Hepatocyte (in vitro differentiated cells): Measurements from ENCODE around the gene CBR3. TPM values are rescaled to one million over a fixed set of nuclear protein-coding genes. Genes with fewer than 3 reads are reported as not detected.

Experiments used
- DNase-seq: peaks from one replicate; pipeline ENCODE4 v3.0.0-alpha.2; 2016; ENCODE audit warnings: low spot score
- H2AFZ ChIP-seq: fragments of 200-600 bp; sonication (generic); 2 replicates; pipeline ENCODE4 v1.6.0; 2016; ENCODE audit warnings: antibody characterized with exemption, mild to moderate bottlenecking
- H3K27ac ChIP-seq: fragments of 200-600 bp; sonication (generic); 2 replicates; pipeline ENCODE4 v1.5.1; 2016; ENCODE audit warnings: mild to moderate bottlenecking
- H3K27me3 ChIP-seq: fragments of 200-600 bp; sonication (generic); 2 replicates; pipeline ENCODE4 v1.6.1; 2016
- H3K36me3 ChIP-seq: fragments of 200-600 bp; sonication (generic); replicated peaks from 2 replicates; pipeline ENCODE4 v1.5.1; 2016; ENCODE audit warnings: low read depth; ENCODE audit not compliant: insufficient read depth
- H3K4me1 ChIP-seq: fragments of 200-600 bp; sonication (generic); 2 replicates; pipeline ENCODE4 v1.5.1; 2016; ENCODE audit warnings: mild to moderate bottlenecking, moderate library complexity; ENCODE audit not compliant: insufficient read depth
- H3K4me2 ChIP-seq: fragments of 200-600 bp; sonication (generic); 2 replicates; pipeline ENCODE4 v1.6.0; 2016
- H3K4me3 ChIP-seq: fragments of 200-600 bp; sonication (generic); 2 replicates; pipeline ENCODE4 v1.5.1; 2016; ENCODE audit warnings: mild to moderate bottlenecking
- H3K79me2 ChIP-seq: fragments of 200-600 bp; sonication (generic); 2 replicates; pipeline ENCODE4 v1.6.0; 2017; ENCODE audit warnings: mild to moderate bottlenecking
- H3K9me2 ChIP-seq: fragments of 200-600 bp; sonication (generic); replicated peaks from 2 replicates; pipeline ENCODE4 v1.6.0; 2017; ENCODE audit warnings: mild to moderate bottlenecking; ENCODE audit not compliant: insufficient read depth
- H3K9me3 ChIP-seq: fragments of 200-600 bp; sonication (generic); 2 replicates; pipeline ENCODE4 v1.5.1; 2016; ENCODE audit warnings: low read depth, mild to moderate bottlenecking
- H4K20me1 ChIP-seq: fragments of 200-600 bp; sonication (generic); 2 replicates; pipeline ENCODE4 v1.6.0; 2016; ENCODE audit warnings: mild to moderate bottlenecking; ENCODE audit not compliant: insufficient read depth, poor library complexity, severe bottlenecking
- EZH2 ChIP-seq: fragments of 200-600 bp; sonication (generic); IDR thresholded peaks from 2 replicates; pipeline ENCODE4 v1.6.1; 2016; ENCODE audit warnings: antibody characterized with exemption, mild to moderate bottlenecking, borderline replicate concordance
- EZH2phosphoT487 ChIP-seq: fragments of 200-600 bp; sonication (generic); IDR thresholded peaks from one replicate; pipeline ENCODE4 v1.6.1; 2018; ENCODE audit warnings: antibody characterized with exemption, mild to moderate bottlenecking, low read depth, moderate library complexity; ENCODE audit not compliant: unreplicated experiment, severe bottlenecking
- WGBS: methylation state at CpG from one replicate; pipeline ENCODE4 v1.1.6; 2016; ENCODE audit warnings: low lambda C conversion rate; ENCODE audit errors: missing lambda C conversion rate; 5-methylcytosine and 5-hydroxymethylcytosine counted together
- polyA plus RNA-seq: library from polyadenylated mRNA; unstranded; fragments of >200 nt; fragmentation: Nextera tagmentation; extraction: Ambion mirVana; gene quantifications from 2 replicates; pipeline ENCODE4 v1.2.1, GENCODE V29; 2016
- total RNA-seq: library from RNA; depleted of rRNA; stranded (reverse); fragments of >200 nt; gene quantifications from 2 replicates; pipeline ENCODE4 v1.2.3, GENCODE V29; 2014
- TF ChIP-seq, protein P1 (sequence below): fragments of 200-600 bp; sonication (generic); IDR thresholded peaks from 2 replicates; pipeline ENCODE4 v1.5.1; 2016; ENCODE audit warnings: antibody characterized with exemption, mild to moderate bottlenecking; ENCODE audit not compliant: poor library complexity

CBR3 gene
- total and polyA plus RNA-seq, 2 experiments from 2014 or later: 0.22 to 1.7 TPM

DNA sequence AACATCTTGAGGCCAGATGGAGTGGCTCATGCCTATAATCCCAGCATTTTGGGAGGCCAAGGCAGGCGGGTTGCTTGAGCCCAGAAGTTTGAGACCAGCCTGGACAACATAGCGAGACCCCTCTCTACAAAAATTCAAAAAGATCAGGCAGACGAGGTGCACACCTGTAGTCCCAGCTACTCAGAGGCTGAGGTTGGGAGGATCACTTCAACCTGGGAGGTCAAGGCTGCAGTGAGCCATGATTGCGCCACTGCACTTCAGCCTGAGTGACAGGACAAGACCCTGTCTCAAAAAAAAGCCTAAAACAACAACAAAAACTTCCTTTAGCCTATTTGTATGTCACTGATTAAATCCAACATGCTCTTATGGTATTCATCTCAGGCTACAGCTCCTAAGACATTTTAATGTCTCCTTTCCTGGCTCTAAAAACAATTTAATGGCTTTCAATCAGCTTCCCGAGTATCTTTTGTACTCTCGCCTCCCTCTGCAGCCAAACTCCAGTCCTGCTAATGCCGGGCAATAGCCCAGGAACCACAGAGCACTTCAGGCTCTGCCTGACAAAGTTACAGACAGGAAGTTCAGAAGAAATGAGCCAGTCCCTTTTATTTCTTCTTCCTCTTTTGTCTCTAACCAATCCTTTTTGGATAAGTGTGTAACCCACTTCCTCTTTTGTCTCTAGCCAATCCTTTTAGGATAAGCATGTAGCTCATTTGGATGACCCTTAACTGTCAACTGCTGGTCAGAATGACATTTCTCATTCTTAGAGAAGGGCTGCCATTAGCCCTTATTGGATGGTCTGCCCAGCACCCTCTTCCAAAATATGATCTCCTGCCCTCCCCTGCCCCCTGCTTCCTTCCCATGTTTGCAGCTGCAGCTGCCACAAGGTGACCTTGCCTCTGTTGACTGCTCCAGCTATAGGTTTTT is 15.2 kb downstream of the CBR3 start:
- no peak overlapping the region for H2AFZ ChIP-seq

DNA sequence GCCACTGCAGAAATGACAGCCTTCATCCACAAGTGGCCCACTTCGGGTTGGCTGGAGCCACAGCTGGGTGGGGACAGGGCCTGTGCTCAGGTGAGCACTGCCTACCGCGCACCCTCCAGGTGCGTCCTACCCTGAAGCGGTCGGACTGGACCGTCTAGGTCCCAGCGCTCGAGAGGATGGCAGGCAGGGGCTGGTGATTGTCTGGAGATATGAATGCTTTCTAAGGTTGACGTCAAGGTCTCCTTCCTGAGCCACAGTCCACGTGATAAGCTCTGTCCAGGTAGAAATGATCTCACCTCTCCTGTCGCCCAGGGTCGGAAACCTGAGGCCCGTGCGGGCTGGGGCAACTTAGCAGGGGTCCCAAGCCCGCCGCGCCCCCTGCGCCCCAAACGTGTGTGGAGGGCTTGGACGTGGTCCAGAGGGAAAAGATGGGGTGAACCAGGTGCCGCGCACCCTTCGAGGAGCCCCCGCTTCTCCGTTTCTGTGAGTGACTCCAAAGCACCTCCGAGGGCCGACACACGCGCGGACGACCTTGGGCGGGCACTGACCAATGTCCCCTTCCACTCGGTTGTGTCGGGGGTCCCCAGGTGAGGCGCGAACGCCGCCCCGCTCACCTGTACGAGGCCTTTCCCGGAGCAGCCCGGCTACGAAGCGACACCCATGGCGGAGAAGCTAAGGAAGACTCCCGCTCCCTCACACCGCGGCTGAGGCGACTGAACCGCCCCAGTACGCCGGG is 20.9 kb downstream of the CBR3 start:
- Histone ChIP-seq H3K4me3 (peak overlapping the region; percentile 5), H3K27ac (peak overlapping the region; percentile 91), H3K9me3 (no peaks in the 10 kb centered on the region), H3K79me2 (peaks cover 28% of the 10 kb centered on the region), H3K9me2 (no peaks in the 10 kb centered on the region), H3K4me1 (peaks cover 7% of the 10 kb centered on the region), H3K4me2 (peak overlapping the region; percentile 83), H3K27me3 (no peaks in the 10 kb centered on the region), H2AFZ (peak overlapping the region; percentile 26), H3K36me3 (no peaks in the 10 kb centered on the region), H4K20me1 (no peaks in the 10 kb centered on the region)
- TF ChIP-seq EZH2: no peak
- no peak for TF ChIP-seq EZH2phosphoT487
- TF ChIP-seq, protein P1, sequence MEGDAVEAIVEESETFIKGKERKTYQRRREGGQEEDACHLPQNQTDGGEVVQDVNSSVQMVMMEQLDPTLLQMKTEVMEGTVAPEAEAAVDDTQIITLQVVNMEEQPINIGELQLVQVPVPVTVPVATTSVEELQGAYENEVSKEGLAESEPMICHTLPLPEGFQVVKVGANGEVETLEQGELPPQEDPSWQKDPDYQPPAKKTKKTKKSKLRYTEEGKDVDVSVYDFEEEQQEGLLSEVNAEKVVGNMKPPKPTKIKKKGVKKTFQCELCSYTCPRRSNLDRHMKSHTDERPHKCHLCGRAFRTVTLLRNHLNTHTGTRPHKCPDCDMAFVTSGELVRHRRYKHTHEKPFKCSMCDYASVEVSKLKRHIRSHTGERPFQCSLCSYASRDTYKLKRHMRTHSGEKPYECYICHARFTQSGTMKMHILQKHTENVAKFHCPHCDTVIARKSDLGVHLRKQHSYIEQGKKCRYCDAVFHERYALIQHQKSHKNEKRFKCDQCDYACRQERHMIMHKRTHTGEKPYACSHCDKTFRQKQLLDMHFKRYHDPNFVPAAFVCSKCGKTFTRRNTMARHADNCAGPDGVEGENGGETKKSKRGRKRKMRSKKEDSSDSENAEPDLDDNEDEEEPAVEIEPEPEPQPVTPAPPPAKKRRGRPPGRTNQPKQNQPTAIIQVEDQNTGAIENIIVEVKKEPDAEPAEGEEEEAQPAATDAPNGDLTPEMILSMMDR: no peak
- peak; percentile 85 for DNase-seq
- WGBS: 6% methylated on average over 43 of the region's 53 CpGs

More for the DNA sequence above, 15.2 kb downstream of the CBR3 start:
- TF ChIP-seq, protein P1: no peak
- TF ChIP-seq EZH2 (no peak), EZH2phosphoT487 (no peak)
- Histone ChIP-seq H3K4me1 (no peaks in the 10 kb centered on the region), H3K27ac (no peak overlapping the region), H3K36me3 (no peaks in the 10 kb centered on the region), H3K79me2 (no peaks in the 10 kb centered on the region), H3K4me3 (no peak overlapping the region), H3K4me2 (no peak overlapping the region), H3K9me2 (no peaks in the 10 kb centered on the region), H3K9me3 (no peaks in the 10 kb centered on the region), H4K20me1 (no peaks in the 10 kb centered on the region), H3K27me3 (no peaks in the 10 kb centered on the region)
- 67% methylated on average over 7 of the region's 7 CpGs for WGBS
- no peak for DNase-seq

DNA sequence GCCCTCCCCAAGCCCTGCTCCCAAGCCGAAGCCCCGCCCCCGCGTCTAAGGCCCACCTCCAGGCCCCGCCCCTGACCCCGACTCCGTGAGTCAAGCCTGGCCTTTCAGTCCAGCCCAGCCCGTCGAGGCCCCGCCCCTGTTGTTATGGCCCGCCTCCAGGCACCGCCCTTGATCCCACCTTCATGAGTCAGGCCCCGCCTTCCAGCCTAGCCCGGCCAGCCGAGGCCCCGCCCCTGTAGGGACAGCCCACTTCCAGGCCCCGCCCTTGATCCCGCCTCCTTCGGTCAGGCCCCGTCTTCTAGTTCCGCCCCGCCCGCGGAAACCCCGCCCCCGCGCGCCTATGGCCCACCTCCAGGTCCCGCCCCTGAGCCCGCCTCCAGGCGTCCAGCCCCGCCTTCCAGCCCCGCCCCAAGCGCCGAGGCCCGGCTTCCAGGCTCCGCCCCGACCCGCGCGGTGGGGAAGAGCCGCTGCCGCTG is 21.5 kb downstream of the CBR3 start:
- Histone ChIP-seq H3K36me3 (no peaks in the 10 kb centered on the region), H3K27ac (peak overlapping the region; percentile 78), H2AFZ (peak overlapping the region; percentile 64), H3K4me3 (peak overlapping the region; percentile 48), H3K79me2 (peaks cover 32% of the 10 kb centered on the region), H3K9me2 (no peaks in the 10 kb centered on the region), H3K27me3 (no peaks in the 10 kb centered on the region), H3K4me2 (peak overlapping the region; percentile 83), H4K20me1 (no peaks in the 10 kb centered on the region), H3K9me3 (no peaks in the 10 kb centered on the region), H3K4me1 (peaks cover 7% of the 10 kb centered on the region)
- TF ChIP-seq EZH2 (no peak), EZH2phosphoT487 (no peak)
- TF ChIP-seq, protein P1: no peak
- WGBS: 2% methylated on average over 20 of the region's 43 CpGs
- peak; percentile 100 for DNase-seq
